HUES64 (cell line): Measurements from ENCODE around the gene DAND5.
"Not testable (repeated sequence)": the region's sequence is repeated elsewhere in the genome, so short reads cannot be mapped to it uniquely, and the experiment has no call there.

Source experiments
- H3K27ac ChIP-seq: 2 replicates; pipeline ENCODE4 v1.7.0; 2013; ENCODE audit warnings: low read depth, low read length, inconsistent platforms
- H3K27me3 ChIP-seq: 2 replicates; pipeline ENCODE4 v1.6.1; 2013; ENCODE audit warnings: mild to moderate bottlenecking, low read length; ENCODE audit not compliant: insufficient read depth
- H3K36me3 ChIP-seq: 2 replicates; pipeline ENCODE4 v1.6.1; 2013; ENCODE audit warnings: mild to moderate bottlenecking, low read length; ENCODE audit not compliant: insufficient read depth
- H3K4me1 ChIP-seq: 2 replicates; pipeline ENCODE4 v1.6.1; 2013; ENCODE audit warnings: mild to moderate bottlenecking, low read length, moderate library complexity; ENCODE audit not compliant: insufficient read depth
- H3K4me3 ChIP-seq: 2 replicates; pipeline ENCODE4 v1.5.1; 2013; ENCODE audit warnings: mild to moderate bottlenecking, low read length, moderate library complexity
- H3K9ac ChIP-seq: 2 replicates; pipeline ENCODE4 v1.6.1; 2013; ENCODE audit warnings: mild to moderate bottlenecking, low read depth, low read length
- H3K9me3 ChIP-seq: 2 replicates; pipeline ENCODE4 v1.6.1; 2013; ENCODE audit warnings: low read depth, low read length; ENCODE audit not compliant: insufficient read depth
- WGBS: fragments of 150-250, 120-280 bp; methylation state at CpG from one replicate; pipeline ENCODE4 v1.1.7; 2013; ENCODE audit warnings: missing lambda C conversion rate; 5-methylcytosine and 5-hydroxymethylcytosine counted together

The DAND5 gene

DNA sequence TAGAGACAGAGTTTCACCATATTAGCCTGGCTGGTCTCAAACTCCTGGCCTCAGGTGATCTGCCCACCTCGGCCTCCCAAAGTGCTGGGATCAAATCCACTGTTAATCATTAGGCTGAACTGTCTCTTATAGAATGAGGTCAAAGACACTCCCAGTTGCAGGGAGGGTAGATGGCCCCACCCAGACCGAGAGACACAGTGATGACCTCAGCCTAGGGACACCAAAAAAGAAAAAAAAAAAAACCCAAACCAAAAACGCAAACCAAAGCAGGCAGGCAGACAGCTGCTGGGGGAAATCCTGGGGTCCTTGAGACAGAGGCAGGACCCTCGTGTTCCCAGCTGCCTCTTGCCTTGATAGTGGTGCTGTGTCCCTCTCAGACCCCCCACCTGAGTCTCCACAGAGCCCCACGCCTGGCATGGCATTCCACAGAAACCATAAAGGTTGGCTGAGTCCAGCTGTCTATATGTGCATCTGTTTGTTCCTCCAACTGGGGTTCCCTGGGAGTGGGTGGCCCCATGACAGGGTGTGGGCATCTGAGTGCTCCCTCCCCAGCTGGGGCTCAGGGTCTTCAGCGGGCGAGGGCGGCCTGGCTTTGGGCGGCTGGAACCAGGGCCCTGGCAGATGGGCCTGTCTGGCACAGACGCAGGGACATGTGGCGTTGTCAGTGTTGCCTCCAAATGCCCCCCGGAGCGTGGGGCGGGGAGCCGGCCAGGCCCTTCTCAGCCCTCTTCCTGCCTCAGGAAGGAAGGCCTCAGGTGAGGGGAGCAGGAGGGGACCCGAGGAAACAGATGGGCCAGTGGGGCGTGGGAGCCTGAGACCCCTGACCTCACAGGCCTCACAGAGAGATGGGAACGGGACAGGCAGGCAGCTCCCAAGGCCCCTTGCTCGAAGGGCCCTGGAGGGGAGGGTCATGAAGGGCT, 5.2 kb downstream of the DAND5 start:
- WGBS, result 82% methylated on average over 19 of the region's 19 CpGs
- no peak overlapping the region for H3K9ac ChIP-seq
- H3K4me3 ChIP-seq, result no peak overlapping the region
- no peaks in the 10 kb centered on the region for H3K4me1 ChIP-seq
- H3K9me3 ChIP-seq, result no peaks in the 10 kb centered on the region
- no peaks in the 10 kb centered on the region for H3K27me3 ChIP-seq
- H3K27ac ChIP-seq, result no peak overlapping the region
- no peaks in the 10 kb centered on the region for H3K36me3 ChIP-seq

DNA sequence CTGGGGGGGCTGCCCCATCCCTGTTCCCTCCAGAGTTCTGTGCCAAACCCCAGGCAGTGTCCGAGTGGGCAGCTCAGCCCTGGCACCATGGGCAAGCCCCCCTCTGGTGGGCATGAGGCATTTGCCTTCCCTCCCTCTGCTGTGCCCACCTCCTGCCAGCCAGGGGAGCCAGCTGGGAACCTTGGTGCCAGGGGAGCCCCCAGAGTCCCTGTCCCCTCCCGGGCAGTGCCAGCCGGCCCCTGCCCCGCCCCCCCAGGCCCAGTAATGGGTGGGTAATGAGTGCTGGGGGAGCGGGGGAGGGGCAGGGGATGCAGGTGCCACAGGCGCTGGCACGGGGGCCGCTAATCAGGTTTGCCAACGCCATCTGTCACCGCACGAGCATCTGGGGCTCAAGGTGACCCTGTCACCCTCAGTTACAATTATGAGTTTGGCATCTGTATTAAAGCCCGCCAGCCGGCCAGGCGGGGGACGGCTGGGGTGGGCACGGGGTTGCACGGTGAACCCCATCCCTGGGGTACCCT, 5.9 kb downstream of the DAND5 start:
- no peak overlapping the region for H3K9ac ChIP-seq
- WGBS, result 86% methylated on average over 17 of the region's 17 CpGs
- no peaks in the 10 kb centered on the region for H3K9me3 ChIP-seq
- no peaks in the 10 kb centered on the region; the same call in 1 of the 2 replicates for H3K27me3 ChIP-seq
- no peak overlapping the region for H3K4me3 ChIP-seq
- no peaks in the 10 kb centered on the region for H3K4me1 ChIP-seq
- H3K36me3 ChIP-seq, result no peaks in the 10 kb centered on the region
- no peak overlapping the region for H3K27ac ChIP-seq

DNA sequence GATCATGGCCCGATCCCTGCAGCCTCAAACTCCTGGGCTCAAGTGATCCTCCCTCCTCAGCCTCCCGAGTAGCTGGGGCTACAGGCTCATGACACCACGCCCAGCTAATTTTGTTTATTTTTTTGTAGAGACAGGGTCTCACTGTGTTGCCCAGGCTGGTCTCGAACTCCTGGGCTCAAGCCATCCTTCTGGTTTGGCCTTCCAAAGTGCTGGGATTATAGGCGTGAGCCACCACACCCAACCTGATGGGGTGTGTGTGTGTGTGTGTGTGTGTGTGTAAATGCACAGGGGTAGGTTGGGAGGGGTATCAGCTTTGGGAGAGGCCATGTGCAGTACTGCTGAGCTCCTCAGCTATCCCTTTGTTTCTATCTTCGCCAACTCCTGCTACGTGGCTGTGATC, 6.7 kb downstream of the DAND5 start:
- not testable (repeated sequence) for H3K27me3 ChIP-seq, H3K9me3 ChIP-seq, H3K9ac ChIP-seq, H3K27ac ChIP-seq, H3K4me3 ChIP-seq, H3K36me3 ChIP-seq, H3K4me1 ChIP-seq
- WGBS, result 83% methylated on average over 7 of the region's 7 CpGs

DNA sequence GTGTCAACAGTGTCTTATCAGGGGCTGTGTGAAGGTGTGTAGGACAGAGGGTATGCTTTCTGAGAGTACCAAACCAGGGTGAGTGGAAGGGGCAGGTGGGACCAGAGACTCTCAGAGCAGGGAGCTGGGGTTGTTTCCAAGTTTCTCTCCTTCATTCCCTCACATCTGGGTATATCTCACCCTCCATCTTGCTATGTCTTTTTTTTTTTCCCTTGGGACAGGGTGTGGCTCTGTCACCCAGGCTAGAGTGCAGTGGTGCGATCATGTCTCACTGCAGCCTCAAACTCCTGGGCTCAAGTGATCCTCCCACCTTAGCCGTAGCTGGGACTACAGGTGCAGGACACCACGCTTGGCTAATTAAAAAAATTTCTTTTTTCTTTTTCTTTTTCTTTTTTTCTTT, 10.6 kb downstream of the DAND5 start:
- no peaks in the 10 kb centered on the region for H3K4me1 ChIP-seq
- H3K9me3 ChIP-seq, result no peaks in the 10 kb centered on the region
- H3K9ac ChIP-seq, result no peak overlapping the region
- peaks cover 33% of the 10 kb centered on the region for H3K27me3 ChIP-seq
- WGBS, result 93% methylated on average over 3 of the region's 3 CpGs
- no peaks in the 10 kb centered on the region for H3K36me3 ChIP-seq
- H3K27ac ChIP-seq, result no peak overlapping the region
- H3K4me3 ChIP-seq, result no peak overlapping the region

DNA sequence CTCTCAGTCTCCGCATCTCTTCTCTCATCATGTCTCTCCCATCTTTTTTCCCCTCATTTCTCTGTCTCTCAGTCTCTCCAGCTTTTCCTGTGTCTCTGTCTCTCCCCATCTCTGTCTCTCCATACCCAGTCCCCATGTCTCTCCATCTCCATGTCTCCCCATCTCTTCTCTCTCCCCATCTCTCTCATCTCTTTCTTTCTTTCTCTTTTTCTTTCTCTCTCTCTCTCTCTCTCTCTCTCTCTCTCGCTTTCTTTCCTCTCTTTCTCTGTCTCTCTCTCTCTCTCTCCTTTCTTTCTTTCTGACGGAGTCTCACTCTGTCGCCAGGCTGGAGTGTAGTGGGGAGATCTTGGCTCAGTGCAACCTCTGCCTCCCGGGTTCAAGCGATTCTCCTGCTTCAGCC, 13.3 kb downstream of the DAND5 start:
- 84% methylated on average over 6 of the region's 6 CpGs for WGBS
- Histone ChIP-seq H3K27ac (no peak overlapping the region), H3K9me3 (no peaks in the 10 kb centered on the region), H3K4me1 (no peaks in the 10 kb centered on the region), H3K9ac (no peak overlapping the region), H3K4me3 (no peak overlapping the region), H3K36me3 (no peaks in the 10 kb centered on the region), H3K27me3 (peaks cover 58% of the 10 kb centered on the region)

DNA sequence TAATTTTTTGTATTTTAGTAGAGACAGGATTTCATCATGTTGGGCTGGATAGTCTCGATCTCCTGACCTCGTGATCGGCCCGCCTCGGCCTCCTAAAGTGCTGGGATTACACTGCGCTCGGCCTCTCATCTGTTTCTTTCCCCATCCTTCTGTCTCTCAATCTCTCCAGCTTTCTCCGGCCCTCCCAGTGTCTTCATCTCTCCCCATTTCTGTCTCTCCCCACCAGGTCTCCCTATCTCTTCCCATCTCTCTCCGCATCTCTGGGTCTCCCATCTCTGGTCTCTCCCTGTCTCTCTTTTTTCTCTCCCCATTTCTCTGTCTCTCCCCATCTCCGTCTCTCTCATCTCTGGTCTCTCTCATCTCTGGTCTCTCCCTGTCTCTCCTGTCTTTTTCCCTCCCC, 13.7 kb downstream of the DAND5 start:
- Histone ChIP-seq H3K9me3 (no peaks in the 10 kb centered on the region), H3K9ac (no peak overlapping the region; the same call in 1 of the 2 replicates), H3K4me3 (peak overlapping the region; percentile 41), H3K27ac (no peak overlapping the region), H3K4me1 (no peaks in the 10 kb centered on the region), H3K36me3 (no peaks in the 10 kb centered on the region), H3K27me3 (peaks cover 63% of the 10 kb centered on the region)
- WGBS, result 58% methylated on average over 10 of the region's 10 CpGs

DNA sequence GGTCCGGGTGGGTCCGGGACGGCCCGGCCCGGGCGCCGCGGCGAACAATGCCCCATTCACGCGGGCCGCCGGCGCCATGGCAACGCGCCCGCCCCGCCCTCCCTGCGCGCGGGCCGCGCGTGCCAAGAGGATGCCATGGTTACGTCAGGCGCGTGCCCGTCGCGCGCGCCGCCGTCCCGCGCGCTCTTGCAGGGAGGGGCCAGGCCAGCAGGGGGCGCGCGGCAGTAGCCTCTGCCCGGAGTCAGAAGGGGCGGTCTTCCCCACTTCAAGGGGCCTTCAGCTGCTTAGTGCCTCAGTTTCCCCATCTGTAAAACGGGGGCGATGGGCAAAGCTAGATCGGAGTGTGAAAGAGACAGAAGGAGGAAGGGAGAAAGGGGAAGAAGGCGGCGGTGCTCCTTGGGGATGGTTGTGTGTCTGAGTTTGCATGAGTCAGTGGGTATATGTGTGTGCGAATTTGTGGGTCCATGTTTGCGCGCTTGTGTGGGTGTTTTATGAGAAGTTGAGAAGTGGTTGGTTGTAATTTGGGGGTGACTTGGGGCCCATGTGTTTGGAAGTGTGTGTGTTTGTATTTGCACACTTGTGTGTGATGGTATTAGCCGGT, 14.3 kb downstream of the DAND5 start:
- Histone ChIP-seq H3K36me3 (no peaks in the 10 kb centered on the region), H3K4me1 (no peaks in the 10 kb centered on the region), H3K9ac (no peak overlapping the region), H3K4me3 (peak overlapping the region; percentile 41), H3K27me3 (peaks cover 68% of the 10 kb centered on the region), H3K27ac (no peak overlapping the region), H3K9me3 (no peaks in the 10 kb centered on the region)
- 11% methylated on average over 51 of the region's 51 CpGs for WGBS

DNA sequence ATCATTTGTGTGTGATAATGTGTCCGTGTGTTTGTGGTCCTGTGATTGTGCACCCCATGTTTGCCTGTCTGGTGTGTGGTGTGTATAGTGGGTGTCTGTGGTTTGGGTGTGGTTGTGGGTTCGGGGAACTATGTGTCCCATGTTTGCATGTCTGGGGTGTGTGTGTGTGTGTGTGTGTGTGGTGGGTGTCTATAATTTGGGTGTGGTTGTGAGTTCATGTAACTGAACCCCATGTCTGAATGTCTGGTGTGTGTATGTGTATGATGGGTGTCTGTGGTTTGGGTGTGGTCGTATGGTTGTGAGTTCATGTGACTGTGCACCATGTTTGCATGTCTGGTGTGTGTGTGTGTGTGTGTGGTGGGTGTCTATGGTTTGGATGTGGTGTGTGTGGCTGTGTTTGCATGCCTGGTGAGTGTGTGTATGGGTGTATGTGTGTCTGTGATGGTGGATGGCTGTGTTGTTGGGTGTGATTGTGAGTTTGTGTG, 14.8 kb downstream of the DAND5 start:
- Histone ChIP-seq H3K27me3 (peaks cover 69% of the 10 kb centered on the region), H3K4me3 (no peak overlapping the region), H3K36me3 (no peaks in the 10 kb centered on the region), H3K9ac (no peak overlapping the region), H3K9me3 (no peaks in the 10 kb centered on the region), H3K27ac (no peak overlapping the region), H3K4me1 (no peaks in the 10 kb centered on the region)
- WGBS, result 84% methylated on average over 3 of the region's 3 CpGs

DNA sequence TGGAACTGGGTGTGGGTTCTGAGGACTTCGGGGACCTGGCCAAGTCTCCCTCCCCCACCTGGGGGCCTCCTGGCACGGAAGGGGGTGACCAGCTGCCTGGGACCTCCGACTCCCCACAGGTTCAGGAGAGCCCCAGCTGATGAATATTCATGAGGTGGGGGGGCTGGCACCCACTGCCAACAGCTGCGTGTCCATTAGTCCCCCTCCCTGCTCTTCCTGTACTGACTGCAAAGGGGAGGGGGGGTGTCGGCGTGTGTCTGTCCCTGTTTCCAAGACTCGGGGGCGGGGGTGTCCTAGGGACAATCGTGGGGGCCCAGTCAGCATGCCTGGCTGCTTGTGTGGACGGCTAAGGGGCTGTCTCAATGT, 15.3 kb downstream of the DAND5 start:
- H3K27ac ChIP-seq, result no peak overlapping the region
- H3K4me1 ChIP-seq, result no peaks in the 10 kb centered on the region
- 52% methylated on average over 10 of the region's 10 CpGs for WGBS
- H3K4me3 ChIP-seq, result no peak overlapping the region
- no peaks in the 10 kb centered on the region for H3K9me3 ChIP-seq
- H3K36me3 ChIP-seq, result no peaks in the 10 kb centered on the region
- peaks cover 73% of the 10 kb centered on the region for H3K27me3 ChIP-seq
- H3K9ac ChIP-seq, result no peak overlapping the region

DNA sequence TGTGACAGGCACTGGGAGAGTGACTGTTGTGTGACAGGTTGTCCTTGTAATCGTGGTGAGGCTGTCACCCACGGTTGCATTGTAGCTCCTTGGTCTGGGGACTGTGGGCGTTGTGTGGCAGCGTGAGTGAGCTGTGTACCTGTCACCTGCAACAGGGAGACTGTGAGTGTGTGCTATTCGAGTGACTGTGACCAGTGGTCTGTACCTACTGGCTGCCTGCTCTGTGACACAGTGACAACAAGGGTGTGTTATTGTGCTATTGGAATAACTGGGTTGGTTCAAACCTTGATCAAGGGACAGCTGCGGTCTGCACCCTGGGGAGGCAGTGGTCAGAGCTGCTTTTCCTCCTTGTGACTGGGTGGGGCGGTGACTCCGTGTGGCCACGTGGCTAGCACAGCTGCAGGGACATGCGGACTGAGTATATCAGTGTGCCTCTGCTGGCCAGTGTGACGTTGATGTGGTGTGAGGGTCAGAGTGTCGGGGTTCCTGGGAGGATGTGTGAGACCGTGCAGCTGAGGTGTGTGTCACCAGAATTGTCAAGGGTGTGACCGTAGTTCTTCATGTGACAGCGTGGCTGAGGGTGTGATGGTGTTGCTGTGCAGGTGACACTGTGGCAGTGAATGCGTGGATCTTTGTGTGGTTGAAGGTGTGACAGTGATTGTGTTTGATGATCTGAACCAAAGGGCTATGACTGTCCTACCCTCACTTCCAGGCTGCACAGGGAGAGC, 15.8 kb downstream of the DAND5 start:
- Histone ChIP-seq H3K9me3 (no peaks in the 10 kb centered on the region), H3K9ac (no peak overlapping the region), H3K4me1 (no peaks in the 10 kb centered on the region), H3K27ac (no peak overlapping the region), H3K36me3 (no peaks in the 10 kb centered on the region), H3K27me3 (peaks cover 79% of the 10 kb centered on the region), H3K4me3 (no peak overlapping the region)
- WGBS, result 69% methylated on average over 16 of the region's 16 CpGs

DNA sequence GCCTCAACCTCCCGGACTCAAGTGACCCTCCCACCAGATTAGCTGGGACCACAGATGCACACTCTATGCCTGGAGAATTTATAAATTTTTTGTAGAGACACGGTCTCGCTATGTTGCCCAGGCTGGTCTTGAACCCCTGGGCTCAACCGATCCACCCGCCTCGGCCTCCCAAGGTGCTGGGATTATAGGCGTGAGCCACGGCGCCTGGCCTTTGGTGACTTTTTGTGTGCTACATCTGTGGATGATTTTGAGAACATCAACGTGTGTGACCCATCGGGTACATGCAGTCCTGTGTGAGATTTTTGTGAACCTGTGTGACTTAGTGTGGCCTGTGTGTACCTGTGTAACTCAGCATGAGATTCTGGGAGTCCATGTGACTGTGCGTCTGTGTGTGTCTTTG, 17.4 kb downstream of the DAND5 start:
- no peak overlapping the region for H3K9ac ChIP-seq
- no peaks in the 10 kb centered on the region for H3K36me3 ChIP-seq
- H3K27me3 ChIP-seq, result peaks cover 89% of the 10 kb centered on the region
- no peaks in the 10 kb centered on the region for H3K9me3 ChIP-seq
- no peak overlapping the region for H3K4me3 ChIP-seq
- 92% methylated on average over 12 of the region's 12 CpGs for WGBS
- H3K27ac ChIP-seq, result no peak overlapping the region
- no peaks in the 10 kb centered on the region for H3K4me1 ChIP-seq
